Astrocyte of the cerebellum (primary cell): ENCODE data around the gene DPP7.

ENCODE experiments used
- DNase-seq: peaks from one replicate; pipeline ENCODE4 v3.0.0-alpha.2; 2011; ENCODE audit warnings: low read depth
- H3K4me3 ChIP-seq: 2 replicates; pipeline ENCODE4 v1.5.1; 2011; ENCODE audit warnings: mild to moderate bottlenecking, low read depth, low read length, moderate library complexity
- in situ Hi-C: cut with HindIII; loops from 2 replicates; pipeline ENCODE4 v1.10.0; 2017; ENCODE audit warnings: low sequenced_read_pairs
- TF ChIP-seq, protein P1 (sequence below): IDR thresholded peaks from 2 replicates; pipeline ENCODE4 v1.5.1; 2012; ENCODE audit warnings: low read length, low read depth, moderate library complexity, mild to moderate bottlenecking; ENCODE audit errors: missing control alignments

DPP7 gene

GRCh38 chr9:137082222-137082924 is 32.2 kb downstream of the DPP7 start:
- H3K4me3 ChIP-seq: no peak overlapping the region
- TF ChIP-seq, protein P1, sequence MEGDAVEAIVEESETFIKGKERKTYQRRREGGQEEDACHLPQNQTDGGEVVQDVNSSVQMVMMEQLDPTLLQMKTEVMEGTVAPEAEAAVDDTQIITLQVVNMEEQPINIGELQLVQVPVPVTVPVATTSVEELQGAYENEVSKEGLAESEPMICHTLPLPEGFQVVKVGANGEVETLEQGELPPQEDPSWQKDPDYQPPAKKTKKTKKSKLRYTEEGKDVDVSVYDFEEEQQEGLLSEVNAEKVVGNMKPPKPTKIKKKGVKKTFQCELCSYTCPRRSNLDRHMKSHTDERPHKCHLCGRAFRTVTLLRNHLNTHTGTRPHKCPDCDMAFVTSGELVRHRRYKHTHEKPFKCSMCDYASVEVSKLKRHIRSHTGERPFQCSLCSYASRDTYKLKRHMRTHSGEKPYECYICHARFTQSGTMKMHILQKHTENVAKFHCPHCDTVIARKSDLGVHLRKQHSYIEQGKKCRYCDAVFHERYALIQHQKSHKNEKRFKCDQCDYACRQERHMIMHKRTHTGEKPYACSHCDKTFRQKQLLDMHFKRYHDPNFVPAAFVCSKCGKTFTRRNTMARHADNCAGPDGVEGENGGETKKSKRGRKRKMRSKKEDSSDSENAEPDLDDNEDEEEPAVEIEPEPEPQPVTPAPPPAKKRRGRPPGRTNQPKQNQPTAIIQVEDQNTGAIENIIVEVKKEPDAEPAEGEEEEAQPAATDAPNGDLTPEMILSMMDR: no peak
- no peak for DNase-seq
- in situ Hi-C loops: no loop called here

DNA sequence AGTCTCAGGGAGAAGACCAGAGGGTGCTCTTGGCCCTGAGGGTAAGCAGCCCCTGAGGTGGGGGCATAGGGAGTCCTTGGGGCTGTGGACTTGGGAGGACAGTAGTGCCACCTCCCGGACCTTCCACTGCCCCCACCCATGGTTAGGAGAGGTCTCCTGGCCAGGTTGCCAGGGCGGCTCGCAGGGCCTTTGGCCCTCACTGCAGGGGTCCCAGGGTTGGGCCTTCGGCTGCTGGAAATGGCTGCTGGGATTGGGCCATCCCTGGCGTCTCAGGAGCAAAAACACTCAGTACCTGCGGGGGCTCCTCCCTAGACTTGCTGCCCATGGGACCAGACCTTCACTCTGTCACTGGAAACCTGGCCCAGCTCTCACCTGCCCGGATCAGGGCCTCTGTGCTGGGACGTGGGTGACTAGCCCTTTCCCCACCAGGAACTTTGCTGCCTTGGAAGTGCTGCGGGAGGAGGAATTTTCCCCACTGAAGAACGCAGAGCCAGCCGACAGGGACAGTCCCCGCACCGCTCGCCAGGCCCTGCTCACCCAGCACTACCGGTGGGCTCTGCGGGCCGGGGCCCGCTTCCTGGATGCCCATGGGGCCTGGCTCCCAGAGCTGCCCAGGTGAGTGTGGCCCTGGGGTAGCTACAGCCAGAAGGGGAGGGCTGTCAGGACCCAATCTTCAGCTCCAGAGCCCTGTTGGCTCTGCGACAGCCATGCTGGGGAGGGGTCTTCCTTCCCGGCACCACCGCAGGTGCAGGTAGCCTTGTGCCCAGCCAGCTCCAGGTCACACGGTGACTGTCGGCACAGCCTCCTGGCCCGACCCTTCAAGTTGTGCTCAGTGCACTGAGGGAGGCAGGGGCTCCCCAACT is 34.0 kb downstream of the DPP7 start:
- in situ Hi-C loops: no loop called here
- TF ChIP-seq, protein P1: no peak
- H3K4me3 ChIP-seq: no peak overlapping the region
- no peak for DNase-seq

DNA sequence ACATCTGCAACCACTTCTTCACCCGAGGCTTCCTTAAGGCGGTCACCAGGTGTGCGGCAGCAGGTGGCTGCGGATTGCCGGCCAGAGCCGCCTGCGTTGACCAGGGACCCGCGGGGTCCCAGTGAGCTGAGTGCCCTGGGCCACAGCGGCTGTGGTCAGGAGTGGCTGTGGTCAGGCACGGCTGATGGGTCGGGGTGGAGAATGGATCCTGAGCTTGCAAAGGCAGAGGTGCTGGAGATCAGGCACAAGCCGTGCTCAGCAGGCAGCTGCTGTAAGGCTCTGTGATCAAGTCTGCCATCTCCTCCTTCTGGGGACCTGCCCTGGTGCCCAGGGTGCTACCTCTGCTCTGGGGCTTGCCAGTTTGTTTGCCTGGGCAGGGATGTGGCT is 35.1 kb downstream of the DPP7 start:
- TF ChIP-seq, protein P1: no peak
- in situ Hi-C loops: no loop called here
- no peak overlapping the region for H3K4me3 ChIP-seq
- no peak for DNase-seq

DNA sequence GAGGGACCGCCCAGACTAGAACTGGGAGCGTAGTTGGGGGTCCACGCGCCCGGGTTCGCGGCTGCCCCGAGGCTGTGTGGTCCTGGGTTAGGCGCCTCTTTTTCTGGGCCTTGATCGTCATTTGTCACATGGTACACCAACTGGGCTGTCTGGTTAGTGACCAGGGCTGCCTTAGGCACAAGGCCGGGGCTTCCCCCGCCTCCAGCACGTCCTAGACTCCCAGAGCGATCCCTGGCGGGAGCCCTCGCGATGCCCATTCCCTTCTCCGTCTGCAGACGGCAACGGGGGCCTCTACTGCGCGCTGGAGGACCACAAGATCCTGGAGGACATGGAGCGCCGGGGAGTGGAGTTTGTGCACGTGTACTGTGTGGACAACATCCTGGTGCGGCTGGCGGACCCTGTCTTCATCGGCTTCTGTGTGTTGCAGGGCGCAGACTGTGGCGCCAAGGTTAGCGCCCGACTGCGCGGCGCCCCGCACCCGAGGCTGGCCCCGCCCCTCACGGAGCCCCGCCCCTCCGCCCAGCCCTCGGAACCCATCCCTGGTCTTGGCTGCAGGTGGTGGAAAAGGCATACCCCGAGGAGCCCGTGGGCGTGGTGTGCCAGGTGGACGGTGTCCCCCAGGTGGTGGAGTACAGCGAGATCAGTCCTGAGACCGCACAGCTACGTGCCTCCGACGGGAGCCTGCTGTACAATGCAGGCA is 35.7 kb downstream of the DPP7 start:
- in situ Hi-C loops: no loop called here
- peak overlapping the region; percentile 56 for H3K4me3 ChIP-seq
- TF ChIP-seq, protein P1: no peak
- no peak for DNase-seq

- peak overlapping the region; percentile 56 for H3K4me3 ChIP-seq
- no peak for DNase-seq
- TF ChIP-seq, protein P1: no peak
- in situ Hi-C loops: no loop called here
These were observed 36.5 kb downstream of the DPP7 start for GRCh38 chr9:137077758-137078693.
